NAMALWA (cell line): ENCODE data around the gene ATP2A3.

Experiments used
- DNase-seq: peaks from one replicate; pipeline ENCODE4 v3.0.0-alpha.2; 2015; ENCODE audit warnings: low spot score

The ATP2A3 gene

GRCh38 chr17:3964203-3965117 is at the start of gene ATP2A3:
Gene ATP2A3, minus strand, starts transcription at chr17:3964437. Its CDS starts 146 bp downstream, at chr17:3964291.
- peak; percentile 62 for DNase-seq

GRCh38 chr17:4010754-4011153 is 46.5 kb upstream of the ATP2A3 start:
- no peak for DNase-seq

GRCh38 chr17:4009186-4009785 is 45.0 kb upstream of the ATP2A3 start:
- no peak for DNase-seq

- DNase-seq = no peak
Observed at GRCh38 chr17:4008441-4009185, 44.4 kb upstream of the ATP2A3 start.

GRCh38 chr17:4008082-4008435 is 43.8 kb upstream of the ATP2A3 start:
- peak; percentile 16 for DNase-seq

GRCh38 chr17:4007346-4008081 is 43.3 kb upstream of the ATP2A3 start:
- DNase-seq = no peak

GRCh38 chr17:4006745-4007211 is 42.5 kb upstream of the ATP2A3 start:
- no peak for DNase-seq

- DNase-seq = no peak
Observed at GRCh38 chr17:4006165-4006589, 41.9 kb upstream of the ATP2A3 start.

- DNase-seq = no peak
Observed at GRCh38 chr17:4005296-4006164, 41.3 kb upstream of the ATP2A3 start.

GRCh38 chr17:4004517-4005295 is 40.5 kb upstream of the ATP2A3 start:
- peak; percentile 55 for DNase-seq

- DNase-seq = no peak
Observed at GRCh38 chr17:4003501-4004421, 39.5 kb upstream of the ATP2A3 start.

GRCh38 chr17:4003131-4003500 is 38.9 kb upstream of the ATP2A3 start:
- DNase-seq = no peak

GRCh38 chr17:4001048-4001590 is 36.9 kb upstream of the ATP2A3 start:
- no peak for DNase-seq

- no peak for DNase-seq
Observed at GRCh38 chr17:3998436-3998835, 34.2 kb upstream of the ATP2A3 start.

- DNase-seq = no peak
Observed at GRCh38 chr17:3995067-3995466, 30.8 kb upstream of the ATP2A3 start.

GRCh38 chr17:3994221-3994576 is 30.0 kb upstream of the ATP2A3 start:
- DNase-seq = no peak

- no peak for DNase-seq
Observed at GRCh38 chr17:3993493-3994220, 29.4 kb upstream of the ATP2A3 start.

GRCh38 chr17:3992370-3992769 is 28.1 kb upstream of the ATP2A3 start:
- no peak for DNase-seq
